HG03097 (cell line): Measurements from ENCODE around the gene RAD21L1.
"Not testable (repeated sequence)": the region's sequence is repeated elsewhere in the genome, so short reads cannot be mapped to it uniquely, and the experiment has no call there.

Source experiments
- ATAC-seq: cut with Tn5 transposase; IDR thresholded peaks from one replicate; pipeline ENCODE4 v1.9.1; 2021; ENCODE audit not compliant: unreplicated experiment, low FRiP score

Gene RAD21L1

DNA sequence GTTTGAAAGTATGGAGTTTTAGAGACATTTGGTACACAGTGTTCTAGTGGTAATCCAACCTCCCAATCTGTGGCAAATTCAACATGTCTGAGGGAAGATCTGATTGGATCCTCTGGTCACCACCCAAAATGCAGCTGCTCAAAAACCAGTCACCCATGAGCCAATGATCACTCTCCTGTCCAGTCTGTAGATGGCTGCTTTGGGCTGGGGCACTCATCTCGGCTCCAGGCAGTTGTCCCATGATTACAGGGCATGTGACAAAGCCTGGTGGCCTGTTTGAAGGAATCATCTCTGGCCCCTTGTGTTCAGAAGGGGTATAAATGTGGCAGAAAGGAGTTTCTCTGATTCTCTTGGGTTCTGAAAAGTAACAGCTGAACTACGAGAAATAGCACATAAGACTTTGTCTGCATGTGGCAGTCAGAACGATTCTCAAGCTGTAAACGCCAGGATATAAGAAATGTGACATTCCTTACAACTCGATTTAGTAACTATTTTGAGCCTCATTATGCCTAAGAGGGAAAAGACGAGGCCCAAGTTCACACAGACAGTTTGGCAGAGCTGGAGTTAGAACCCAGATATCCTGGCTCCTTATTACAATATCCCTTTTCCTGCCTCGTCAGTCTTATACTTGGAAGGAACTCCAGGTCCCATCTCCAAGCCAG is 26.5 kb upstream of the RAD21L1 start:
- ATAC-seq, result no peak

DNA sequence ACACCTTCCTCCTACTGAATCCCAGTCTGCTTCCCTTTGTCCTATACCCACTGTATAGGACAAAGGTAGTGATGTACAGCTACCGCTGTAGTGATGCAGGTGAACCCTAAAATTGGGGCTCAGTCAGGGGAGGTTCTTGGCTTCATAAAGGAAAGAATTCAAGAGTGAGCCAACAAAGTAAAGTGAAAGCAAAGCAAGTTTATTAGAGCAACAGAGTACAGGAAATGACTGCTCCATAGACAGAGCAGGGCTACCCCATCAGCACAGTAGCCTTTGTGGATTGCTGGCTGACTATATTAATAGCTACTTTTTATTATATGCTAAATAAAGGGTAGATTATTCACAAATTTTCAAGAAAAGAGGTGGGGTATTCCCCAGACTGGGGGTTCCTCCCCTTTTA is 25.9 kb upstream of the RAD21L1 start:
- ATAC-seq, result no peak

DNA sequence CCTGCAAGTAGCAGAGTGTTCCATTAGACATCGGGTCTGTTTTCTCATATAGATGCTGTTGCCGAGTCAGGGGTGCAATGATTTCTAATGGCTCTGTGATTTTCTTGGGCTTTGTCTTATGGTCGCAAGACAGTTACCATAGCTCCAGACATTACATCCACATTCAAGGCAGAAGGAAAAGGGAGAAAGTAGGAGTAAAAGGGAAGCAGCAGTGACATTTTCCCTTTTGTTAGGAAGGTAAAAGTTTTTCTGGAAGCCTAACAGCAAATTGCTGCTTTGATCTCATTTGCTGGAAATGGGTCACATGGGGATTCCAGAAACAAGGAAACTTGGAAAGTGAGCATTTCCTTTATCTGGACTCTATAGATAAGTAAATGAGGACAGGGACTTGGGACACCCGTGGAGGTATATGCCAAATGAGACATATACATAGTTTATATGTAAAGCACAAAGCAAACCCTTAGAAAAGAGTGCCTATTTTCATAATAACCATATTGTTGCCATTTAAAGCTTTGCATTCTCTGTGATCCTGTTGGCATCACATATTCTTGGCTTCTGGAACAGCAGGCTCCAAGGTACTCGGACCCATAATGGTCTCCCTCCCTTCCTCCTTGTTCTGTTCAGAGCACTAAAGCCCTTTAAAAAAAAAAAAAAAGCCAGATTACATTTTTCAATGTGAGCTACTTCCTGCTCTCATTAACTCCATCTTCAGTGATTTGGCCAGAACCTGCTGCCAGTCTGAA is 22.9 kb upstream of the RAD21L1 start, which contains the start of gene C20orf202:
TSS of gene C20orf202 (plus strand) at position 693 of the 743 bp plus-strand sequence. CDS start 132 bp downstream, outside the sequence.
- no peak for ATAC-seq

DNA sequence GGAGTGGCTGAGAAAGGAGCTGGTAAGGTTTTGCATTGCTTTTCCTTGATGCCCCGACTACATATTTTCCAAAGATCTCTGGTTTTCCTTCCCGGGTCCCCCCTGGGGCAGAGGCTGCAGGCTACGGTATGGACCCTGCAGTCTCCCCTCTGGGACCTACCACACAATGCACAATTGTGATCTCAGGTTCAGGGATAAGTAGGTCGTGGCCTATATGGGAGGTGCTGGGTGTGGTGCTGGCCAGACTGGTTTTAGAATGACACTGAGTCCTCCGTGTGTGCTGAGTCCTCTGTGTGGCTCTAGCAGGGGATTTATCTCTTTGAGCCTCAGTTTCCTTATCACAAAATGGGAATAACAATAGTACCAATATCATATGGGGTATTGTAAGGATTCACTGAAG is 22.2 kb upstream of the RAD21L1 start:
- ATAC-seq, result no peak

DNA sequence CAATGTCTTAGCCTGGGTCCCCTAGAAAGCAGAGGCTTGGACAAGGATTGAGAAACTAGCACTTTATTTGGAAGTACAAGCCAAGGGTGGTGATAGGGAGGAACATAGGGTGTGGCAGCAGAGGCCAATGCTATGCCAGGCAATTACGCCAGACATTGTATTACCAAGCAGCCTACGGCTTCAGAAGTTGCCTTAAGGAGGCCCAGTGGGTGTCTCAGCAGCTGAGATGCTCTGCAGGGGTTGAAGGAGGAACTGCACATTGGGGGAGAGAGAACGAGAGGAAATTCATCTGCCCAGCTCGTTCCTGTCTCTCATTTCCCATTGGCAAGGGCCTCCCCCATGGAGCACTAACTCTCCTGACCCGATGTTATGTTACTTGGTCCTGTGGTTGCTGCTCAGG is 21.7 kb upstream of the RAD21L1 start:
- no peak for ATAC-seq

DNA sequence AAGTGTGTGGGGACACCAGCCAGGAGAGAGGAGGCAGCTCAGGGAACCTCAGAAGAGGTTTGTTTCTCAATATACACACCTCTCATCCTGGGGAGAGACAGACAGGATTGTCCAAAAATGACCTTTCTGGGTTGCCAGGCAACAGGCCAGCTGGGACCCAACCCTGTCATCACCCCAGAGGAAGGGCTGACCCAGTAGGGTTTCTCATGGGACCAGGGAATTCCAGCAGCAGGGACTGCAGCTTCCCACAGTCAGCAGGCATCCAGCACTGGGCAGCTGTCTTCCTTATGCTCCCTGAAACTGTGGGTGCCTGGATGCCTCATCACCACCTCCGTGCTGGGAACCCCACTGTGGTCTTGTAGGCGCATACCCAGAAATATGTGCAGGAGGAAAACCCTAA is 21.3 kb upstream of the RAD21L1 start:
- no peak for ATAC-seq

DNA sequence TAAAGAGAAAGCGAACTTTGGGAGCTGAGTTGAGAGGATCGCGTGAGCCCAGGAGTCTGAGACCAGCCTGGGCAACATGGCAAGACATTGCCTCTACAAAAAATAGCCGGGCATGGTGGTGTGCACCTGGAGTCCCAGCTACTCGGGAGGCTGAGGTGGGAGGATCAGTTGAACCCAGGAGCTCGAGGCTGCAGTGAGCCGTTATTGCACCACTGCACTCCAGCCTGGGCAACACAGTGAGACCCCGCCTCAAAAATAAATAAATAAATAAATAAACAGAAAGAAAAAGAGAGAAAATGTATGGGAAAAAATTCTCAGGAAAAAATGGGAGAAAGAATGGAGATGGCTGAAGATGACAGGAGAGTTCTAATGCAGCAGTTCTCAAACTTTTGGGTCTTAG is 20.0 kb upstream of the RAD21L1 start:
- no peak for ATAC-seq

DNA sequence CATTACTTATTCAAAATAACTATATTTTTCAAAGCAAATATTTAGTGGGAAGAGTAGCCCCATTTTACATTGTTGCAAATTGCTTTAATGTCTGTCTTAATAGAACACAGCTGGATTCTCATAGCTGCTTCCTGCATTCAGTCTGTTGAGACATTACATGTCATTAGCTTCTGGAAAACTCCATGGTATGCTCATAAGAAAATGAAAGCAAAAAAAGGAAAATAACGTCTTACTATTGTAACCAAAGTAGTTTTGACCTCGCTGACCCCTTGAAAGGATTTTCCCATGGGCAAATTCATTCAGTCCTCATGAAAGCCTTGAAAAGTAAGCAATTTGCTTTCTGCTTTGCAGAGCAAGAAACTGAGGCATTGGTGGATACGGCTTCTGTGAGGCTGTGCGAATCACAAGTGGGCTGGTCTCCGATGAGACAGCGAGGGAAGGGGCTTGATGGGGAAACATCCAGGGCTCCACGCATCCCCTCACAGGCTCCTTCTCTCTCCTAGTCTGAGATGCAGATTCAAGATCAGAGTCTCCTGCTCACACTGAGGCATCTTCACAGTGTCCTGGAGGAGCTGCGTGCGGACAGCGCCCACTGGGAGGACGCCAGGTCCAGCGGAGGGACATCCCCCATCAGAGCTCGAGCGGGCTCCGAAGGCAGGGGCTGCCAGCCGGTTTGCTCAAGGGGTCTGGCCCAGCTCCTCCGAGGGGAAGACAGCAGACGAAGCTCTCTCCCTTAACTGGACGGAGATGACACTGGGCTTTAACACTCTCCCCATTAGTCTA is 19.3 kb upstream of the RAD21L1 start:
- ATAC-seq, result no peak

DNA sequence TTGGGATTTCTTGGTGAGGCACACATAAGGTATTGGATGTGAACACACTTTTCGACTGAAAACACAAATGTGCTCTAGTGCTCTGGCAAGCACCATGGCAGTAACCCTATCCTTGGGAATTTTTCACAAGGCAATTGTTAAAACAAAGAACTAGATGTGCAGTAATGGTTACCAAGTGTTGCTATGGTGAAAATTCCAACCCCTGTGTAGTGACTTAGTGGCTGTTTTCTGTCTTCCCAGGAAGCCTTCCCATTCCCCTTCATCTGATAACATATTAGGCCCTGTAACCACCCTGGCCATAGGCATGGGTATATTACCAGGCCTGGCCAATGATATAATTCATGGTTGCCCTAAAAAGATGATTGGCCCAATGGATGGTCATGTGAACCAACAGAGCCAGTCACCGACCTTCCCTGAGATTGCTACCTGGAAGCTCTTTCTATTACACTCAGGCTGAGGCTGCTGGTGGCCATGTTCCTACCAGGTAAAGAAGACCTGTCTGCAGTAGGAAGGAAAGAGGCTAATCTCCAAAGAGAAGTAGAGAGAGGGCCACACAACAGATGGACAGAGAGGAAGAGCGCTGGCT is 18.5 kb upstream of the RAD21L1 start:
- ATAC-seq, result no peak

DNA sequence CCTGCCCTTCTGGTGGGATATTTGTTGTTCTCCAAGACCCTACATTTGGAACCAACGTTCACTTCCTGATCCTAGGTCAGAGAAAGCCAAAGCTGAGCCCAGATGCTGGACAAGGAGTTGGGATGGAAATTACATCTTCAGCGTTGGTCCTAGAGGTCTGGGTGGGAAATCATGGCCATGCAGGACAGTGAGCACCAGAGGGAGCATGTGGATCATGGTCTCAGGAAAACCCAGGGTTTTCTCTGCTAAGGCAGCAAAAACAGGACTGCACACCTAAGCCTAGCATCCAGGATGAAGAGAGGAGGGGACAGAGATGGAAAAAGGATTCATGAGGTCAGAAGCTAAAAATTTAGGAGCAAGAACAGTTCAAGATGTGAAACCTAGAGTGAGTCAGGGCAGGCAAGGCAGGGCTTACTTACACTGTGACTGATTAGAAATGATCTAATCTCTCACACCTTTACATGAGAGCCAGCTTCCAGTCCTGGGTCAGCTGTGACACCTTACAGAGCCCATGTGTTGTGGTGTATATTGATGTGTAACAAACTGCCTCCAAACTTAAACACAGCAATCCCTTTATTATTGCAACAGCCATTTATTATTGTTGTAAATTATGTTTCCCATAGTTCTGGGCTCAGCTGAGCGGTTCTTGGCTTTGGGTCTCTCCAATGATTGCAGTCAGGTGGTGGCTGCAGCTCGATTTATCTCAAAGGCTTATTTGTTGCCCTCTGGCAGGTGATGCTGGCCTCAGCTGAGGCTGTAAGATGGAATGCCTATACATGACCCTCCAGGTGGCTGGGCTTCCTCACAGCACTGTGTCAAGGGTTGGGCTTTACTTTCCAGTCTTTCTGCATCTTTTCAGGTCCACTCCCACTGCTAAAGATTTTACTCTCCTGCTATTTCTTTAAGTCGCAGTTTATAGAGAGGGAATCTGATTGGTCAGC is 16.1 kb upstream of the RAD21L1 start:
- ATAC-seq, result no peak

DNA sequence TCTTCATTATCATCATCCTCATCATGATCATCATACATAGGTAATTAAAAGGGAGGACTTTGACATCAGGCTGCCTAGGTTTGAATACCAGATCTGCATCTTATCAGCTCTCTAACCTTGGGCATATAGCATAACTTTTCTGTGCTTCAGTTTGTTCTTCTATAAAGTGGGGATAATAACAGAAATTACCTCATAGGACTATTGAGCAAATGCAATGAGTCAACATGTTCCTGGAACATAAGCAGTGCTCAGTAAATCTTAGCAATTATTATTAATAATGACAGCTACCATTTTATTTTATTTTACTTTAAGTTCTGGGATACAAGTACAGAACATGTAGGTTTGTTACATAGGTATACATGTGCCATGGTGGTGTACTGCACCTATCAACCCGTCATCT is 15.3 kb upstream of the RAD21L1 start:
- no peak for ATAC-seq

DNA sequence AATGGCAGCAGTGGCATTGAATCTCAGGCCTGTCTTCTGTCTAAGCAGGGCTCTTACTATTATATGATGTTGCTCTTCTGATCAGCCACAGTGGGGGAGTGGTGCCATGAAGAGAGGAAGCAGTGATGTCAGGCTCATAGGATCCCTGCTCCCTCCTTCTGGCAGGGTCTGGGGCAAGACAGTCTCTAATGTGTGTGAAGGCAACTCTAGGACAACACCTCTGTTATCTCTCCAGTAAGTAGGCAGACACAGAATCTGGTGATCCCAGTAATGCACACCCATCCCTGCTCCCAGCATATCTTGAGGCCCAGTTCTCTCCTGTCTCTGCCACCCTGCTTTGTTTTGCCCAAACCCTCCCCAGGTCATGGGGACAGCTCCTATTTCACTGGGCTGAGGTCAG is 13.8 kb upstream of the RAD21L1 start:
- no peak for ATAC-seq

DNA sequence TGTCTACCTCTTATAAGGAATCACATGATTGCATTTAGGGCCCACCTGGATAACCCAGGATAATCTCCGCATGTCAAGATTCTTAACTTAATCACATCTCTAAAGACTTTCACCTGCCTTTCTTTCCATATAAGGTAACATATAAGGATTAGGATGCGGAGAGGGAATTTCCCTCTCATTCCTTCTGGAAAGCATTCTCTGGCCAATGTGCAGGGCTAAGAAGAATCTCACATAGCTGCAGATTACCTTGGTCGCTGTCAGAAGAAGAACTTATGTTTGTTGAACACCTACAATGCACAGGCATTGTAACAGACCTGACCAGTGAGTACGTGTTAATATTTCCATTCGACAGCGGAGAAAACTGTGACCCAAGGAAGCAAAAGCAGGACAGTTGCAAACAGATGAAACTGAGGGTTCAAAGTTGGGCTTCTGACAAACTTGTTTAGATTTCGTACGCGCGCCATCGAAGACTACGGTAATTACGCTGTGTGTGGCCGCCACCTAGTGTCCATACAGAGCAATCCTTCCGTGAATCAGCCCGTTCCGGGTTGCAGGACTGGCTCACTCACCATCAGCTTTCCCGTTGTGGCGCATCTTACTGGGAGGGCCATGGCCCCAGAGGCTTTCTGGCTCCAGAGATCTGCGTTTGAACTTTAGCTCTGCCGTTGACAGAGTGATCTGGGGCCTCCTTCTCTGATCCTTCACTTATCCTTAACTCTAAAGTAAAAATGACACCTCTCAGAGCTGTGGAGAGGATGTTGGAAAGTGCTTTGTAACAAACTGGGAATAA is 13.0 kb upstream of the RAD21L1 start:
- peak; percentile 61 for ATAC-seq

DNA sequence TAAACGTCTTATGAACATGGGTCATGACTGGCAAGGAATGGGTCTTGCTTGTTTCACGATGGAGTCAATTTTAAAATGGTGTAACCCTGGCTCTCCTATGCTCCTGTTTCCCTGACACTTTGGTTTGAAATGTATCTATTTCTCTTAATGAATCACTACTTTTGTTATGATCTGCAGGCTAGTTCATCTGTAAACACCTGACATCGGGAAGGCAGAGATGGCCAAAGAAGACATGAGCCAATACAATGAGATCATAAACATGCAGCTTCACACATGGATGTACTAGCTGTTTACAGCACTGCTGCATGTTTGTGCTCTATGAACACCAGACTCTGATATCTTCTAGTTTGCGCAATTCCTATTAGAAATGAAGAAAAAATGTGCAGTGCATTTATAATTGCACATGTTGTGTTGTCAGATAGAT is 11.0 kb upstream of the RAD21L1 start:
- ATAC-seq, result no peak

DNA sequence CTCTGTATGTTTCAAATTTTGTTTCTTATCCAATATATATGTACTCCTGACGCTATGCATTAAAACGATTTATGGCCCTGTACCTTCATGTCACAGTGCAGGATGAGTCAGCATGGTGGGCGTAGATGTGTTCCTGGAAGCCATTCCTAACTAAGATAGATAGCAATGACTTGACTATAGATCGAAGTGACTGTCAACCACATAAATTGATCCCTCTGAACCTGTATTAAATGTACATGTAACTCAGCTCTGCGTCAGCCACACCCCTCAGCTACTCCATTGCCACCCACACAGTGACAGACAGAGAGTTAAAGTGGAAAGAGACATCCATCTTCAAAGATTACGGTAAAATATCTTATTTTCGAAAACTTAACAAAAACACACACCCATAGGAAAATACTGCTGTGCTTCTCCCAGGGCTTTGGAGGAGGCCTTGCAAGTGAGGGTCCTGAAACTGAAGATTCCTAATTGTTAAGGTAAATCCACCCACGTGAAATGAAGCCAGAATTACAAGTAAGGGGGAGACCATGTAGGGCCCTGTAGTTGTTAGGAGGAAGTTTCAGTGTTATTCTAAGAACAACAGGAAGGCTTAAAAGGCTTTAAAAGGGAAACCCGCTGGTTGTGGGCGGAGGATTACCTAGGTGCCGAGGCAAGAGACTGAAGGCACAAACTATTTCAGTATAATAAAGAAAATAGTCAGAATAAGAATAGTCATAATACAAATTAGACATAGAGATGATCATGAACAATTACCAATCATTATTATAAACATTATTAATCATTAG is 10.3 kb upstream of the RAD21L1 start:
- no peak for ATAC-seq

DNA sequence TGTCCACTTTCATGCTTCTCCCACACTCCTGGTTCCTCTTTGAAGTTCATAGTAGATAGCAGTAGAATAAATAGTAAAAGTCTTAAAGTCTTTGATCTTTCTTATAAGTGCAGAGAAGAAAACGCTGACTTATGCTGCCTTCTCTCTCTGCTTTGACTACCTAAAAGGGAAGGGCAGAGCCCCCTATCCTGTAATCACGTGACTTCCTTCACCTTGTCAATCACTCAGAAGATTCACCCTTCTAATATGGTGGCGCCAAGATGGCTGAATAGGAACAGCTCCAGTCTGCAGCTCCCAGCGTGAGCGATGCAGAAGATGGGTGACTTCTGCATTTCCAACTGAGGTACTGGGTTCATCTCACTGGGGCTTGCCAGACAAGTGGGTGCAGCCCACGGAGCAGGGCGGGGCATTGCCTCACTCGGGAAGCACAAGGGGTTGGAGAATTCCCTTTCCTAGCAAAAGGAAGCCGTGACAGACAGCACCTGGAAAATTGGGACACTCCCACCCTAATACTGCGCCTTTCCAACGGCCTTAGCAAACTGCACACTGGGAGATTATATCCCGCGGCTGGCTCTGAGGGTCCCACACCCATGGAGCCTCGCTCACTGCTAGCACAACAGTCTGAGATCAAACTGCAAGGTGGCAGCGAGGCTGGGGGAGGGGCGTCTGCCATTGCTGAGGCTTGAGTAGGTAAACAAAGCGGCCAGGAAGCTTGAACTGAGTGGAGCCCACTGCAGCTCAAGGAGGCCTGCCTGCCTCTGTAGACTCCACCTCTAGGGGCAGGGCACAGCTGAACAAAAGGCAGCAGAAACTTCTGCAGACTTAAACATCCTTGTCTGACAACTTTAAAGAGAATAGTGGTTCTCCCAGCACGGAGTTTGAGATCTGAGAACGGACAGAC is 9.1 kb upstream of the RAD21L1 start:
- not testable (repeated sequence) for ATAC-seq

DNA sequence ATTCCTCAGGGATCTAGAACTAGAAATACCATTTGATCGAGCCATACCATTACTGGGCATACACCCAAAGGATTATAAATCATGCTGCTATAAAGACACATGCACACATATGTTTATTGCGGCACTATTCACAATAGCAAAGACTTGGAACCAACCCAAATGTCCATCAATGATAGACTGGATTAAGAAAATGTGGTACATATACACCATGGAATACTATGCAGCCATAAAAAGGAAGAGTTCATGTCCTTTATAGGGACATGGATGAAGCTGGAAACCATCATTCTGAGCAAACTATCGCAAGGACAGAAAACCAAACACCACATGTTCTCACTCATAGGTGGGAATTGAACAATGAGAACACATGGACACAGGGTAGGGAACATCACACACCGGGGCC is 3.1 kb upstream of the RAD21L1 start:
- ATAC-seq, result not testable (repeated sequence)
